ENCODE results near the gene ZDHHC1. TPM values are rescaled to one million over a fixed set of nuclear protein-coding genes. Genes with fewer than 3 reads are reported as not detected.

Gene ZDHHC1
- total RNA-seq, 1 donor from 2014 or later = 2.9 TPM

DNA sequence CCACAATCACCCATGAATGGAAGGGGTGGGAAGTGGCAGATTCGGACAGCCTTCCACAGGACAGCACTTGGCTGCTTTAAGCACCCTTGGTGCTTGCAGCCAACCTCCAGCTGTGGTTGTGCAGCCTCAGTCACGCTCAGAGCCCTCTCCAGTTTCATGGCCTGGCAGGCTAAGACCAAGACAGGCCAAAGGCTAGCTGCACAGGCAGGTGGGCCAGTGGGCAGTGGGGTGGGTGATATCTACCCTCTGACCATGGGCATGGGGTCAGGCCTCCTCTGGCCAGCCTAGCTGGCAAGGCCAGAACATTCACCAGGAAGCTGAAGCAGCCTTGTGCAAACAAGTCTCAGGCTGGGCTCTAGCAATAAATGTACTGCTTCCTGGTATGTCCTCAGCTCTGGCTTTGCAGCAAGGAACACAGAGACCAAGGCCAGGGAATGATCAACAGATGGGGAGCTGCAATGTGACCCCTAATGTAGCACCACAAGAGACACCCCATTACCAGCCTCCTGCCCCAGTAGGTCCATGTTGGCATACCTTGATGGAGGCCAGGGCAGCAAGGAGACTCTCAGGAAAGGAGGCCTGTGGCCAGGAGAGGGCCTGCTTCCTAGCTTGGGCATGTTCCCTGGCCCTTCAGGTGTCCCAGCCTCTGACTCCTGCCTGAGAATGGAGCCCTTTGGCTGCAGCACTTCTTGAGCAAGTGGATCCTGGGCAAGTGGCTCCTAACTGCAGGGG is 35.6 kb upstream of the ZDHHC1 start:
- H3K4me3 ChIP-seq = no peak overlapping the region
- H3K4me1 ChIP-seq = peaks cover 66% of the 10 kb centered on the region
- peaks cover 28% of the 10 kb centered on the region for H3K36me3 ChIP-seq
- TF ChIP-seq, protein P1, sequence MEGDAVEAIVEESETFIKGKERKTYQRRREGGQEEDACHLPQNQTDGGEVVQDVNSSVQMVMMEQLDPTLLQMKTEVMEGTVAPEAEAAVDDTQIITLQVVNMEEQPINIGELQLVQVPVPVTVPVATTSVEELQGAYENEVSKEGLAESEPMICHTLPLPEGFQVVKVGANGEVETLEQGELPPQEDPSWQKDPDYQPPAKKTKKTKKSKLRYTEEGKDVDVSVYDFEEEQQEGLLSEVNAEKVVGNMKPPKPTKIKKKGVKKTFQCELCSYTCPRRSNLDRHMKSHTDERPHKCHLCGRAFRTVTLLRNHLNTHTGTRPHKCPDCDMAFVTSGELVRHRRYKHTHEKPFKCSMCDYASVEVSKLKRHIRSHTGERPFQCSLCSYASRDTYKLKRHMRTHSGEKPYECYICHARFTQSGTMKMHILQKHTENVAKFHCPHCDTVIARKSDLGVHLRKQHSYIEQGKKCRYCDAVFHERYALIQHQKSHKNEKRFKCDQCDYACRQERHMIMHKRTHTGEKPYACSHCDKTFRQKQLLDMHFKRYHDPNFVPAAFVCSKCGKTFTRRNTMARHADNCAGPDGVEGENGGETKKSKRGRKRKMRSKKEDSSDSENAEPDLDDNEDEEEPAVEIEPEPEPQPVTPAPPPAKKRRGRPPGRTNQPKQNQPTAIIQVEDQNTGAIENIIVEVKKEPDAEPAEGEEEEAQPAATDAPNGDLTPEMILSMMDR (IDR thresholded peaks at IDR 0.05; ENCODE audit: borderline replicate concordance) = no peak
- H3K27me3 ChIP-seq (ENCODE audit: low read depth) = no peaks in the 10 kb centered on the region
- peak; percentile 36 for DNase-seq
- H3K9me3 ChIP-seq (replicated peaks) = no peaks in the 10 kb centered on the region
- intact Hi-C loops (cut with micrococcal nuclease) = no loop called here
- H3K27ac ChIP-seq (replicated peaks) = peak overlapping the region; percentile 74

DNA sequence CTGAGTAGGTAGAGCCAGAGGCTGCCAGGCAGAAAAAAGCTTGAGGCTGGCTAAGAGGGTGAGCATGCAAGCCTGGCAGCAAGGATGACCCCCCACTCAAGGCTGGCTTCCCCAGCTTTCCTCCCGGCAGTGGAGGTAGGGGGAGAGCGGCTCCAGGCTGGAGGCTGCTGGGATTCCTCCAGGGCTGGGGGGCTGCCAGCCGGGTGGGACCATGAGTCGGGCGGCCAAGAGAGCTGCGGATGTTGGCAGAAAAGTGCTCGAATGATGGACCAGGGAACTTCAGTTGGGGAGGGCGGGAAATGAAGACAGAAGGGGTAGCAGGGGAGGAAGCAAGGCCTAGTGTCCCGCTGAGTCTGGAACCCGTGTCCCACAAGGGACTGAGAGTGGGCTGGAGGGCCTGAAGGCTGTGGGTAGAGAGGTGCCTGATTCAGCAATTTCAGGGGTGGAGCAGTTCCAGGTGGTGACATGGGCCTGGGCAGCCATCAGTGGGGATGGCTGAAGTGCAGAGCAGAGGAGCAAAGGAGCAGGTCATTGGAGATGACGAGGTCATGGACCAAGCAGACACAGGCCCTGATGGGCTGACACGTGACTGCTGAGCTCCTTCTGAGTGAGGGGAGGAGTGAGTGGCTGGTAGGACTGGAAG is 34.9 kb upstream of the ZDHHC1 start:
- DNase-seq = peak; percentile 58
- TF ChIP-seq, protein P1 (IDR thresholded peaks at IDR 0.05; ENCODE audit: borderline replicate concordance) = no peak
- H3K27ac ChIP-seq (replicated peaks) = peak overlapping the region; percentile 74
- H3K36me3 ChIP-seq = peaks cover 28% of the 10 kb centered on the region
- peaks cover 66% of the 10 kb centered on the region for H3K4me1 ChIP-seq
- intact Hi-C loops (cut with micrococcal nuclease) = no loop called here
- no peak overlapping the region for H3K4me3 ChIP-seq
- no peaks in the 10 kb centered on the region for H3K27me3 ChIP-seq (ENCODE audit: low read depth)
- no peaks in the 10 kb centered on the region for H3K9me3 ChIP-seq (replicated peaks)

DNA sequence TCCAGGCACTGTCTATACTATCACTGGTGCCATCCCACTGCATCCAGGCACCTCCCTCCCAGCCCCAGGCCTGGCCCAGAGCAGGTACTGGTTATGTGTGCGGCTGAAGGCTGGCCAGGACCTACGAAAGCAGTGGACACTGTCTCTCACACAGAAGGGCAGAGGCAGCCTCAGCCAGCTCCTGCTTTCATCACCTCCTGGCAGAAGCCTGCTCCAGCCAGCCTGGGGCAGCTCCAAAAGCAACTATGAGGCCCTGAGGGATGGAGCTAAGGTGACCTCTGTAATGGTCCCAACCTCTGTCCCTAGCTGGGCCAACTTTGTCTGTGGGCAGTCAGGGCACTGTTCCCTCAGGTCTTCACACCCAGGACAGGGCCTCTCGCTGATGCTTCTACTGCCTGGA is 33.5 kb upstream of the ZDHHC1 start:
- peak overlapping the region; percentile 74 for H3K27ac ChIP-seq (replicated peaks)
- H3K4me3 ChIP-seq = no peak overlapping the region
- peaks cover 28% of the 10 kb centered on the region for H3K36me3 ChIP-seq
- peaks cover 75% of the 10 kb centered on the region for H3K4me1 ChIP-seq
- no peaks in the 10 kb centered on the region for H3K27me3 ChIP-seq (ENCODE audit: low read depth)
- TF ChIP-seq, protein P1 (IDR thresholded peaks at IDR 0.05; ENCODE audit: borderline replicate concordance) = no peak
- DNase-seq = peak; percentile 62
- intact Hi-C loops (cut with micrococcal nuclease) = no loop called here
- H3K9me3 ChIP-seq (replicated peaks) = no peaks in the 10 kb centered on the region

DNA sequence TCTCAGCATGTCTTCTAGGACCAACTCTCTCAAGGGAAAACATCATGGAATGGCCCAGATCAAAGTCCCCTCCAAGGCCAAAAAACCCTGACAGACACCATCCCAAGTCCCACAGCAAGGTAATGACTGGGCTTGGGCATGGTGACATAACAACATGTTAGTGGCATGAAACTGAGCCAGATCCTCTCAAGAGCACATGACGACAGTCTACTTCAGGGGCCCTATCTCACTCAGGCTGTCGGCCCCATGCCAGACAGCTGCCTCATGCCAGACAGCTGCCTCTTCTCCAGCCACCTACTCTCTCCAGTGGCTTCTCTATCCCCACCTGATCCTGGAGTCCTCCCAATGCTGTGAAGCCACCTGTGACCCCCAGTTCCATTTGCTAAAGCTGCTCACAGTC is 33.1 kb upstream of the ZDHHC1 start:
- H3K4me3 ChIP-seq = no peak overlapping the region
- no peaks in the 10 kb centered on the region for H3K27me3 ChIP-seq (ENCODE audit: low read depth)
- peaks cover 79% of the 10 kb centered on the region for H3K4me1 ChIP-seq
- H3K9me3 ChIP-seq (replicated peaks) = no peaks in the 10 kb centered on the region
- peak overlapping the region; percentile 74 for H3K27ac ChIP-seq (replicated peaks)
- intact Hi-C loops (cut with micrococcal nuclease) = no loop called here
- TF ChIP-seq, protein P1 (IDR thresholded peaks at IDR 0.05; ENCODE audit: borderline replicate concordance) = no peak
- H3K36me3 ChIP-seq = peaks cover 28% of the 10 kb centered on the region
- DNase-seq = peak; percentile 81

DNA sequence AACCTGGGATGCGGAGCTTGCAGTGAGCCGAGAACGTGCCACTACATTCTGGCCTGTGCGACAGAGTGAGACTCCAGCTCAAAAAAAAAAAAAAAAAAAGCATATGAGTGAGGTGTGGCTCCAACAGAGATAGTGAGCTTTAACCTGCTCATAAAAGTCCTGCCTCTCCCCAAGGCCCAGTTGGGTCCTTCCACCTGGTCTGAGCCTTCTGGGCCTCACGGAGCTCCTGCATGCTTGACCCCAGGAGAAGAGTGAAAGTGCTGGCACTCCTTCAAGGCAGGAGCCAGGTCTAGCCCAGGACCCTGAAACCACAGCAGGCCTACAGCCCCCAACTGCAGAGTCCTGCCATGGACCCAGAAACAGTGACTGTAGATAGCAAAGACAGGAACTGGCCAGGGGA is 32.3 kb upstream of the ZDHHC1 start:
- peak overlapping the region; percentile 74 for H3K27ac ChIP-seq (replicated peaks)
- H3K4me1 ChIP-seq = peaks cover 87% of the 10 kb centered on the region
- TF ChIP-seq, protein P1 (IDR thresholded peaks at IDR 0.05; ENCODE audit: borderline replicate concordance) = no peak
- DNase-seq = no peak
- H3K9me3 ChIP-seq (replicated peaks) = no peaks in the 10 kb centered on the region
- H3K36me3 ChIP-seq = peaks cover 28% of the 10 kb centered on the region
- intact Hi-C loops (cut with micrococcal nuclease) = no loop called here
- no peak overlapping the region for H3K4me3 ChIP-seq
- H3K27me3 ChIP-seq (ENCODE audit: low read depth) = no peaks in the 10 kb centered on the region
